HL-60 (cell line): ENCODE measurements around the gene MFAP5.

Source experiments
- DNase-seq, 2 experiments: peaks; one replicate each; pipeline ENCODE4 v3.0.0-alpha.2; 2010 to 2020; ENCODE audit warnings: low read depth in 1 of 2, low spot score in 1 of 2
- H3K27ac ChIP-seq: fragments of 250-450 bp; sonication (Bioruptor Pico); replicated peaks from 2 replicates; pipeline ENCODE4 v1.5.1; 2020; ENCODE audit warnings: mild to moderate bottlenecking, moderate library complexity
- H3K27me3 ChIP-seq: fragments of 250-450 bp; sonication (Bioruptor Pico); 2 replicates; pipeline ENCODE4 v1.5.1; 2021; ENCODE audit warnings: mild to moderate bottlenecking, moderate library complexity; ENCODE audit not compliant: insufficient read depth, poor library complexity, severe bottlenecking
- H3K4me3 ChIP-seq: replicated peaks from 2 replicates; pipeline ENCODE4 v1.5.1; 2011; ENCODE audit warnings: mild to moderate bottlenecking, control low read depth, low read length; ENCODE audit not compliant: insufficient read depth
- GABPA ChIP-seq: IDR thresholded peaks from 2 replicates; pipeline ENCODE4 v1.6.1; 2012; ENCODE audit warnings: low read depth
- POLR2AphosphoS5 ChIP-seq: IDR thresholded peaks from 2 replicates; pipeline ENCODE4 v1.6.1; 2012; ENCODE audit warnings: low read depth
- SPI1 ChIP-seq: IDR thresholded peaks from 2 replicates; pipeline ENCODE4 v1.6.1; 2012; ENCODE audit warnings: low read depth, mild to moderate bottlenecking, borderline replicate concordance
- TF ChIP-seq, protein P1 (sequence below): IDR thresholded peaks from 2 replicates; pipeline ENCODE4 v1.6.1; 2012; ENCODE audit warnings: low read depth; ENCODE audit not compliant: insufficient replicate concordance
- TF ChIP-seq, protein P2 (sequence below): IDR thresholded peaks from one replicate; pipeline ENCODE4 v1.5.1; 2011; ENCODE audit warnings: low read length, control low read depth, inconsistent platforms; ENCODE audit not compliant: insufficient read depth

MFAP5 gene

GRCh38 chr12:8612629-8613028 lies 50.0 kb downstream of the MFAP5 start, which contains the start of gene AICDA:
Gene AICDA, minus strand, starts transcription at chr12:8612859. Its CDS starts 92 bp downstream, at chr12:8612767.
- Histone ChIP-seq H3K27me3 (no peaks in the 10 kb centered on the region), H3K4me3 (no peak within 1 kb of the TSS), H3K27ac (no peak within 1 kb of the TSS)
- TF ChIP-seq, protein P1, sequence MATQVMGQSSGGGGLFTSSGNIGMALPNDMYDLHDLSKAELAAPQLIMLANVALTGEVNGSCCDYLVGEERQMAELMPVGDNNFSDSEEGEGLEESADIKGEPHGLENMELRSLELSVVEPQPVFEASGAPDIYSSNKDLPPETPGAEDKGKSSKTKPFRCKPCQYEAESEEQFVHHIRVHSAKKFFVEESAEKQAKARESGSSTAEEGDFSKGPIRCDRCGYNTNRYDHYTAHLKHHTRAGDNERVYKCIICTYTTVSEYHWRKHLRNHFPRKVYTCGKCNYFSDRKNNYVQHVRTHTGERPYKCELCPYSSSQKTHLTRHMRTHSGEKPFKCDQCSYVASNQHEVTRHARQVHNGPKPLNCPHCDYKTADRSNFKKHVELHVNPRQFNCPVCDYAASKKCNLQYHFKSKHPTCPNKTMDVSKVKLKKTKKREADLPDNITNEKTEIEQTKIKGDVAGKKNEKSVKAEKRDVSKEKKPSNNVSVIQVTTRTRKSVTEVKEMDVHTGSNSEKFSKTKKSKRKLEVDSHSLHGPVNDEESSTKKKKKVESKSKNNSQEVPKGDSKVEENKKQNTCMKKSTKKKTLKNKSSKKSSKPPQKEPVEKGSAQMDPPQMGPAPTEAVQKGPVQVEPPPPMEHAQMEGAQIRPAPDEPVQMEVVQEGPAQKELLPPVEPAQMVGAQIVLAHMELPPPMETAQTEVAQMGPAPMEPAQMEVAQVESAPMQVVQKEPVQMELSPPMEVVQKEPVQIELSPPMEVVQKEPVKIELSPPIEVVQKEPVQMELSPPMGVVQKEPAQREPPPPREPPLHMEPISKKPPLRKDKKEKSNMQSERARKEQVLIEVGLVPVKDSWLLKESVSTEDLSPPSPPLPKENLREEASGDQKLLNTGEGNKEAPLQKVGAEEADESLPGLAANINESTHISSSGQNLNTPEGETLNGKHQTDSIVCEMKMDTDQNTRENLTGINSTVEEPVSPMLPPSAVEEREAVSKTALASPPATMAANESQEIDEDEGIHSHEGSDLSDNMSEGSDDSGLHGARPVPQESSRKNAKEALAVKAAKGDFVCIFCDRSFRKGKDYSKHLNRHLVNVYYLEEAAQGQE: no peak
- no peak for TF ChIP-seq POLR2AphosphoS5
- TF ChIP-seq, protein P2, sequence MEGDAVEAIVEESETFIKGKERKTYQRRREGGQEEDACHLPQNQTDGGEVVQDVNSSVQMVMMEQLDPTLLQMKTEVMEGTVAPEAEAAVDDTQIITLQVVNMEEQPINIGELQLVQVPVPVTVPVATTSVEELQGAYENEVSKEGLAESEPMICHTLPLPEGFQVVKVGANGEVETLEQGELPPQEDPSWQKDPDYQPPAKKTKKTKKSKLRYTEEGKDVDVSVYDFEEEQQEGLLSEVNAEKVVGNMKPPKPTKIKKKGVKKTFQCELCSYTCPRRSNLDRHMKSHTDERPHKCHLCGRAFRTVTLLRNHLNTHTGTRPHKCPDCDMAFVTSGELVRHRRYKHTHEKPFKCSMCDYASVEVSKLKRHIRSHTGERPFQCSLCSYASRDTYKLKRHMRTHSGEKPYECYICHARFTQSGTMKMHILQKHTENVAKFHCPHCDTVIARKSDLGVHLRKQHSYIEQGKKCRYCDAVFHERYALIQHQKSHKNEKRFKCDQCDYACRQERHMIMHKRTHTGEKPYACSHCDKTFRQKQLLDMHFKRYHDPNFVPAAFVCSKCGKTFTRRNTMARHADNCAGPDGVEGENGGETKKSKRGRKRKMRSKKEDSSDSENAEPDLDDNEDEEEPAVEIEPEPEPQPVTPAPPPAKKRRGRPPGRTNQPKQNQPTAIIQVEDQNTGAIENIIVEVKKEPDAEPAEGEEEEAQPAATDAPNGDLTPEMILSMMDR: no peak
- TF ChIP-seq SPI1: no peak
- DNase-seq: no peak

DNA sequence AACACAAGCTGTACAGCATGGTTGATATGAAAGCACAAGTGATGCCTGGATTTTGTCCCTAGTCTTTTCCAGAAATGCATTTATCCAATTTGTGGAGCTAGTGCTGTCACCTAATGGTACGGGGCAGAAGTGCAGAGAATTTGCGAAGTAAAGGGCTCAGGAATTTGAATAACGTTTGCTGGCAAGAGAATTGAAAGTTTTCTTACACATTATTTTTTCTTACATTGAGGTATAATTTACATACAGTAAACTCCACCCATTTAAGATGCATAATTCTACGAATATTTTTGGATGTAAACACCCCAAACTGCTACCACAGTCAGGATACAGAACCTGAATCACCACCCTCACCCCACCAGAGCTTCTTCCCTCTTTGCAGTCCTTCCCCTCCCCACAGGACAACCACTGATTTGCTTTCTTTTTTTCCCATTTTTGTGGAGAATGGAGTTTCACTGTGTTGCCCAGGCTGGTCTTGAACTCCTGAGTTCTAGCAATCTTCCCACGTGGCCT lies 53.5 kb downstream of the MFAP5 start:
- TF ChIP-seq POLR2AphosphoS5: no peak
- TF ChIP-seq, protein P2: peak; percentile 79
- no peak for TF ChIP-seq SPI1
- TF ChIP-seq, protein P1: no peak
- no peak for TF ChIP-seq GABPA

DNA sequence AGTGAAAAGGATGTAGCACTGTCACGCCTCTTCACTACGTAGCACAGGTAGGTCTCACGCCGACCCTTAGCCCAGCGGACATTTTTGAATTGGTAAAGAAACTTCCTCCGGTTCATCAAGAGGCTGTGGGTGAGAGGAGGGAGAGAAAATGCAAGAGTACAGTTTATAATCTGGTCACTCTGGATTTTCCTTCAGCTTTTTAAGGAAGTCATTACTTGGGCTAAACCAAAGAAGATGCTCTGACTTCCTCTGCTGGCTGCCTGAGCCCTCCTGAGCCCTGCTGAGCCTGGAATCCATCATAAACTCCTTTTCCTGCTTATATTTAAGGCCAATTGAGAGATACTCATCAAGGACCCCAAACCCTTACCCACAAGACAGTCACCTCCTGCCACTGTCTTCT lies 55.7 kb downstream of the MFAP5 start:
- Histone ChIP-seq H3K27me3 (no peaks in the 10 kb centered on the region), H3K4me3 (no peak overlapping the region), H3K27ac (no peak overlapping the region)
- TF ChIP-seq, protein P1: no peak
- peak; percentile 63 for TF ChIP-seq SPI1
- no peak for TF ChIP-seq GABPA
- no peak for TF ChIP-seq POLR2AphosphoS5
- TF ChIP-seq, protein P2: no peak
- no peak for DNase-seq

More for the DNA sequence above, 53.5 kb downstream of the MFAP5 start:
- H3K27ac ChIP-seq: no peak overlapping the region
- no peak overlapping the region for H3K4me3 ChIP-seq
- H3K27me3 ChIP-seq: no peaks in the 10 kb centered on the region
- DNase-seq: peak in 1 of 2 experiments; percentile 10
